GM21786 (cell line): Measurements from ENCODE around the gene VPS8.

Experiments
- ATAC-seq: cut with Tn5 transposase; IDR thresholded peaks from one replicate; pipeline ENCODE4 v1.9.1; 2021; ENCODE audit not compliant: unreplicated experiment

The VPS8 gene

GRCh38 chr3:185051801-185052200, 239.8 kb downstream of the VPS8 start:
- ATAC-seq, result no peak

GRCh38 chr3:185052631-185053030, 240.7 kb downstream of the VPS8 start:
- ATAC-seq, result no peak

GRCh38 chr3:185056908-185057307, 244.9 kb downstream of the VPS8 start:
- ATAC-seq, result no peak

GRCh38 chr3:185057829-185058228, 245.9 kb downstream of the VPS8 start:
- ATAC-seq, result no peak

GRCh38 chr3:185058796-185059195, 246.8 kb downstream of the VPS8 start:
- no peak for ATAC-seq

- ATAC-seq, result no peak
Measured at GRCh38 chr3:185059766-185060165, 247.8 kb downstream of the VPS8 start.

GRCh38 chr3:185060655-185061054, 248.7 kb downstream of the VPS8 start:
- no peak for ATAC-seq

- ATAC-seq, result no peak
Measured at GRCh38 chr3:185062191-185062590, 250.2 kb downstream of the VPS8 start.

GRCh38 chr3:185063431-185063830, 251.5 kb downstream of the VPS8 start:
- ATAC-seq, result no peak

GRCh38 chr3:185065059-185065458, 253.1 kb downstream of the VPS8 start:
- ATAC-seq, result no peak

GRCh38 chr3:185066251-185066650, 254.3 kb downstream of the VPS8 start:
- no peak for ATAC-seq

- no peak for ATAC-seq
Measured at GRCh38 chr3:185067173-185067572, 255.2 kb downstream of the VPS8 start.

GRCh38 chr3:185069037-185070030, 257.4 kb downstream of the VPS8 start:
- no peak for ATAC-seq

- ATAC-seq, result no peak
Measured at GRCh38 chr3:185070491-185071286, 258.7 kb downstream of the VPS8 start.

- ATAC-seq, result no peak
Measured at GRCh38 chr3:185071287-185071800, 259.4 kb downstream of the VPS8 start.

GRCh38 chr3:185075547-185075946, 263.6 kb downstream of the VPS8 start:
- ATAC-seq, result no peak

- ATAC-seq, result no peak
Measured at GRCh38 chr3:185076219-185076618, 264.3 kb downstream of the VPS8 start.

- ATAC-seq, result no peak
Measured at GRCh38 chr3:185079625-185080024, 267.7 kb downstream of the VPS8 start.

GRCh38 chr3:185081521-185081920, 269.6 kb downstream of the VPS8 start:
- ATAC-seq, result no peak

- no peak for ATAC-seq
Measured at GRCh38 chr3:185082149-185082548, 270.2 kb downstream of the VPS8 start.

GRCh38 chr3:185082829-185083228, 270.9 kb downstream of the VPS8 start:
- no peak for ATAC-seq

GRCh38 chr3:185084402-185084801, 272.4 kb downstream of the VPS8 start:
- no peak for ATAC-seq
